Measurements from ENCODE around the gene NR2F1-AS1. TPM values are rescaled to one million over a fixed set of nuclear protein-coding genes. Genes with fewer than 3 reads are reported as not detected.

NR2F1-AS1 gene
- total and polyA plus RNA-seq, 4 donors = 2.0 to 4.0 (median 2.1) TPM

- H3K4me1 ChIP-seq (ENCODE audit: control insufficient read depth in 4 of 4, insufficient read depth in 4 of 4, low read length in 3 of 4) = peaks cover 2 to 48% (median 30%) of the 10 kb centered on the region in 4 donors
- TF ChIP-seq MAX (IDR thresholded peaks at IDR 0.05) (no peak), ZBTB33 (IDR thresholded peaks at IDR 0.05) (no peak), NR2F2 (IDR thresholded peaks at IDR 0.05) (no peak), RXRA (IDR thresholded peaks at IDR 0.05) (no peak), REST (IDR thresholded peaks at IDR 0.05) (no peak), TAF1 (conservative IDR thresholded peaks at IDR 0.05) (no peak), FOXA1 (IDR thresholded peaks at IDR 0.05) (no peak)
- peak overlapping the region in 2 of 3 donors; percentile 56 to 70 for H3K4me3 ChIP-seq (ENCODE audit: low read depth in 1 of 3, low read length in 3 of 3)
- WGBS = under 1% methylated on average over 110 of the region's 110 CpGs
- H3K9ac ChIP-seq (ENCODE audit: low read depth in 1 of 2, low read length in 2 of 2) = peak overlapping the region in 1 of 2 donors; percentile 81
- peaks cover 0 to 12% (median 3%) of the 10 kb centered on the region in 4 donors for H3K27me3 ChIP-seq (ENCODE audit: control insufficient read depth in 4 of 4, insufficient read depth in 4 of 4, low read length in 3 of 4)
- no peak for DNase-seq (ENCODE audit: low spot score)
- no peaks in the 10 kb centered on the region for H3K9me3 ChIP-seq (ENCODE audit: control insufficient read depth in 4 of 4, low read length in 3 of 4)
- H3K36me3 ChIP-seq (ENCODE audit: control insufficient read depth in 4 of 4, insufficient read depth in 3 of 4, low read depth in 1 of 4, low read length in 3 of 4) = no peaks in the 10 kb centered on the region
- peak overlapping the region; percentile 21 to 59 for H3K27ac ChIP-seq (ENCODE audit: low read depth in 1 of 2, low read length in 2 of 2)
These were observed 3.0 kb upstream of the NR2F1-AS1 start for GRCh38 chr5:93583768-93584595.

GRCh38 chr5:93583439-93583767 is 2.4 kb upstream of the NR2F1-AS1 start:
- WGBS = 3% methylated on average over 4 of the region's 4 CpGs
- Histone ChIP-seq H3K9me3 (ENCODE audit: control insufficient read depth in 4 of 4, low read length in 3 of 4) (no peaks in the 10 kb centered on the region), H3K4me3 (ENCODE audit: low read depth in 1 of 3, low read length in 3 of 3) (peak overlapping the region in 2 of 3 donors; percentile 56 to 70), H3K27me3 (ENCODE audit: control insufficient read depth in 4 of 4, insufficient read depth in 4 of 4, low read length in 3 of 4) (peaks cover 0 to 12% (median 3%) of the 10 kb centered on the region in 4 donors), H3K36me3 (ENCODE audit: control insufficient read depth in 4 of 4, insufficient read depth in 3 of 4, low read depth in 1 of 4, low read length in 3 of 4) (no peaks in the 10 kb centered on the region), H3K9ac (ENCODE audit: low read depth in 1 of 2, low read length in 2 of 2) (peak overlapping the region in 1 of 2 donors; percentile 81), H3K4me1 (ENCODE audit: control insufficient read depth in 4 of 4, insufficient read depth in 4 of 4, low read length in 3 of 4) (peaks cover 2 to 48% (median 30%) of the 10 kb centered on the region in 4 donors), H3K27ac (ENCODE audit: low read depth in 1 of 2, low read length in 2 of 2) (peak overlapping the region; percentile 21 to 59)
- DNase-seq (ENCODE audit: low spot score) = no peak
- TF ChIP-seq MAX (IDR thresholded peaks at IDR 0.05) (no peak), NR2F2 (IDR thresholded peaks at IDR 0.05) (no peak), FOXA2 (IDR thresholded peaks at IDR 0.05) (no peak), GABPA (IDR thresholded peaks at IDR 0.05 in 1 of 2, conservative IDR thresholded peaks at IDR 0.05 in 1 of 2) (no peak), EGR1 (IDR thresholded peaks at IDR 0.05; ENCODE audit: low read depth in 2 of 2) (no peak), CTCF (IDR thresholded peaks at IDR 0.05; ENCODE audit: low read depth, low read length, missing input control) (no peak), ZBTB33 (IDR thresholded peaks at IDR 0.05) (no peak), FOXA1 (IDR thresholded peaks at IDR 0.05) (no peak), RXRA (IDR thresholded peaks at IDR 0.05) (no peak), TAF1 (conservative IDR thresholded peaks at IDR 0.05) (no peak), ATF3 (IDR thresholded peaks at IDR 0.05) (no peak), SP1 (IDR thresholded peaks at IDR 0.05) (no peak), HNF4G (IDR thresholded peaks at IDR 0.05) (no peak), HNF4A (conservative IDR thresholded peaks at IDR 0.05) (no peak), REST (IDR thresholded peaks at IDR 0.05) (no peak)
